Osteoblast (primary cell): ENCODE results near the gene VPREB1. TPM values are rescaled to one million over a fixed set of nuclear protein-coding genes. Genes with fewer than 3 reads are reported as not detected.
"Not testable (repeated sequence)": the region's sequence is repeated elsewhere in the genome, so short reads cannot be mapped to it uniquely, and the experiment has no call there.

Experiments used
- DNase-seq: peaks from one replicate; pipeline ENCODE4 v3.0.0; 2011; ENCODE audit warnings: low spot score, mixed read lengths; ENCODE audit not compliant: insufficient read length; ENCODE audit errors: missing footprints
- H2AFZ ChIP-seq: 2 replicates; pipeline ENCODE4 v1.6.0; 2011; ENCODE audit warnings: mild to moderate bottlenecking, low read length
- H3K27ac ChIP-seq: 2 replicates; pipeline ENCODE4 v1.5.1; 2011; ENCODE audit warnings: mild to moderate bottlenecking, low read depth, low read length, moderate library complexity
- H3K27me3 ChIP-seq: 2 replicates; pipeline ENCODE4 v1.6.0; 2012; ENCODE audit warnings: mild to moderate bottlenecking, control low read depth, inconsistent platforms, low read length, moderate library complexity; ENCODE audit not compliant: insufficient read depth
- H3K36me3 ChIP-seq: 2 replicates; pipeline ENCODE4 v1.5.1; 2011; ENCODE audit warnings: mild to moderate bottlenecking, low read length, control low read depth, moderate library complexity; ENCODE audit not compliant: insufficient read depth
- H3K4me1 ChIP-seq: 2 replicates; pipeline ENCODE4 v1.5.1; 2011; ENCODE audit warnings: mild to moderate bottlenecking, low read length, control low read depth, moderate library complexity; ENCODE audit not compliant: insufficient read depth
- H3K4me2 ChIP-seq: 2 replicates; pipeline ENCODE4 v1.6.0; 2011; ENCODE audit warnings: mild to moderate bottlenecking, low read length; ENCODE audit not compliant: insufficient read depth
- H3K4me3 ChIP-seq: fragments of 200-600 bp; sonication (generic); 3 replicates; pipeline ENCODE4 v1.5.1; 2012; ENCODE audit warnings: mild to moderate bottlenecking, low read length, inconsistent platforms; ENCODE audit not compliant: insufficient read depth
- H3K79me2 ChIP-seq: 2 replicates; pipeline ENCODE4 v1.6.0; 2012; ENCODE audit warnings: mild to moderate bottlenecking, low read length, control low read depth, inconsistent platforms; ENCODE audit not compliant: insufficient read depth
- H3K9me3 ChIP-seq: 2 replicates; pipeline ENCODE4 v1.5.1; 2011; ENCODE audit warnings: low read depth, low read length, control low read depth
- H4K20me1 ChIP-seq: 2 replicates; pipeline ENCODE4 v1.6.0; 2012; ENCODE audit warnings: mild to moderate bottlenecking, low read length, control low read depth; ENCODE audit not compliant: insufficient read depth
- CTCF ChIP-seq: IDR thresholded peaks from 2 replicates; pipeline ENCODE4 v1.5.1; 2011; ENCODE audit warnings: mild to moderate bottlenecking, low read depth, low read length, moderate library complexity; ENCODE audit errors: extremely low read depth
- total RNA-seq: library from RNA; depleted of rRNA; stranded (reverse); fragments of >200 nt; gene quantifications from 2 replicates; pipeline ENCODE4 v1.2.3, GENCODE V29; 2012

Gene VPREB1
- total RNA-seq, 1 donor = not detected

GRCh38 chr22:22203048-22203971 is 41.3 kb upstream of the VPREB1 start:
- H3K4me1 ChIP-seq = no peaks in the 10 kb centered on the region
- peaks cover 19% of the 10 kb centered on the region for H3K27me3 ChIP-seq
- H3K79me2 ChIP-seq = no peaks in the 10 kb centered on the region
- H2AFZ ChIP-seq = no peak overlapping the region
- H4K20me1 ChIP-seq = no peaks in the 10 kb centered on the region
- no peak overlapping the region for H3K27ac ChIP-seq
- H3K4me3 ChIP-seq = no peak overlapping the region
- no peak overlapping the region for H3K4me2 ChIP-seq
- DNase-seq = peak; percentile 5
- no peak for TF ChIP-seq CTCF
- H3K36me3 ChIP-seq = no peaks in the 10 kb centered on the region
- no peaks in the 10 kb centered on the region for H3K9me3 ChIP-seq

GRCh38 chr22:22207845-22208564 is 36.6 kb upstream of the VPREB1 start:
- Histone ChIP-seq H3K4me1 (peaks cover 3% of the 10 kb centered on the region), H3K27me3 (peaks cover 13% of the 10 kb centered on the region), H3K4me3 (no peak overlapping the region), H3K9me3 (no peaks in the 10 kb centered on the region), H3K36me3 (no peaks in the 10 kb centered on the region), H3K4me2 (no peak overlapping the region), H2AFZ (no peak overlapping the region), H4K20me1 (no peaks in the 10 kb centered on the region), H3K79me2 (no peaks in the 10 kb centered on the region), H3K27ac (no peak overlapping the region)
- peak; percentile 83 for TF ChIP-seq CTCF
- DNase-seq = peak; percentile 92

- Histone ChIP-seq H3K79me2 (no peaks in the 10 kb centered on the region), H3K9me3 (no peaks in the 10 kb centered on the region), H3K36me3 (no peaks in the 10 kb centered on the region), H2AFZ (no peak overlapping the region), H3K4me2 (no peak overlapping the region), H3K4me3 (no peak overlapping the region), H3K4me1 (peaks cover 3% of the 10 kb centered on the region), H3K27me3 (peaks cover 13% of the 10 kb centered on the region), H3K27ac (no peak overlapping the region), H4K20me1 (no peaks in the 10 kb centered on the region)
- no peak for TF ChIP-seq CTCF
- DNase-seq = no peak
Observed at GRCh38 chr22:22208652-22209051, 35.9 kb upstream of the VPREB1 start.

- not testable (repeated sequence) for DNase-seq, H3K9me3 ChIP-seq, H2AFZ ChIP-seq
Observed at GRCh38 chr22:22209080-22209640, 35.4 kb upstream of the VPREB1 start.

More at GRCh38 chr22:22209080-22209640, 35.4 kb upstream of the VPREB1 start:
- H4K20me1 ChIP-seq, H3K4me3 ChIP-seq, H3K36me3 ChIP-seq, H3K4me2 ChIP-seq, H3K27ac ChIP-seq, H3K79me2 ChIP-seq, H3K4me1 ChIP-seq: not testable (repeated sequence)
- peaks cover 13% of the 10 kb centered on the region for H3K27me3 ChIP-seq
